H1 (cell line): ENCODE data around the gene LOXHD1. TPM values are rescaled to one million over a fixed set of nuclear protein-coding genes. Genes with fewer than 3 reads are reported as not detected.

Experiments used
- CTCF ChIA-PET: fragments of 300-600 bp; sonication (Branson Sonifier 250); formaldehyde crosslinking; loops from one replicate; lab custom pipeline; 2021; ENCODE audit not compliant: partially characterized antibody; lab: Charles Lee
- POLR2A ChIA-PET: fragments of 300-600 bp; sonication (Branson Sonifier 250); formaldehyde crosslinking; loops from one replicate; lab custom pipeline; 2021; ENCODE audit warnings: inconsistent platforms; ENCODE audit not compliant: partially characterized antibody; lab: Charles Lee
- DNase-seq, 2 experiments: peaks; one replicate each; pipeline versions ENCODE4 v3.0.0 to v3.0.0-alpha.2; 2010 to 2022; ENCODE audit warnings: low spot score in 2 of 2, low read depth in 1 of 2, mixed read lengths in 1 of 2
- FAIRE-seq: peaks from 2 replicates; lab custom pipeline; 2011; peaks lifted over from hg19 to GRCh38; lab: Jason Lieb, UNC
- H2AFZ ChIP-seq: 2 replicates; pipeline ENCODE4 v1.8.1; 2012; ENCODE audit warnings: low read length, inconsistent platforms
- H2AK5ac ChIP-seq: 2 replicates; pipeline ENCODE4 v1.6.1; 2013; ENCODE audit warnings: low read depth, low read length
- H2BK120ac ChIP-seq: replicated peaks from 2 replicates; pipeline ENCODE3; 2013; ENCODE audit warnings: low read depth, low read length, inconsistent platforms
- H2BK12ac ChIP-seq: 2 replicates; pipeline ENCODE4 v1.6.1; 2013; ENCODE audit warnings: low read depth, low read length
- H2BK15ac ChIP-seq: 2 replicates; pipeline ENCODE4 v1.6.1; 2013; ENCODE audit warnings: low read length
- H2BK20ac ChIP-seq: 2 replicates; pipeline ENCODE4 v1.6.1; 2013; ENCODE audit warnings: low read length
- H2BK5ac ChIP-seq: 2 replicates; pipeline ENCODE4 v1.6.1; 2013; ENCODE audit warnings: low read depth, low read length
- H3K14ac ChIP-seq: 2 replicates; pipeline ENCODE4 v1.6.1; 2013; ENCODE audit warnings: inconsistent platforms; ENCODE audit not compliant: insufficient read length
- H3K18ac ChIP-seq: 2 replicates; pipeline ENCODE4 v1.6.1; 2013; ENCODE audit warnings: low read length; ENCODE audit errors: extremely low read depth
- H3K23ac ChIP-seq: 2 replicates; pipeline ENCODE4 v1.6.1; 2013; ENCODE audit warnings: inconsistent platforms; ENCODE audit not compliant: insufficient read length
- H3K23me2 ChIP-seq: 2 replicates; pipeline ENCODE4 v1.6.1; 2013; ENCODE audit warnings: low read depth, low read length
- H3K27ac ChIP-seq: 2 replicates; pipeline ENCODE4 v1.6.1; 2011; ENCODE audit warnings: low read depth, low read length, inconsistent platforms
- H3K27me3 ChIP-seq, 4 experiments: replicated peaks in 1 of 4; 1 replicate in 1 of 4; 2 replicates in 3 of 4; pipeline versions ENCODE4 v1.6.1 to v1.8.1; 2011 to 2013; ENCODE audit warnings: low read length in 3 of 4, mild to moderate bottlenecking in 3 of 4, inconsistent platforms in 2 of 4, mixed read lengths in 2 of 4, moderate library complexity in 1 of 4; ENCODE audit not compliant: control insufficient read depth in 3 of 4, insufficient read depth in 3 of 4; ENCODE audit errors: extremely low read depth in 1 of 4
- H3K36me3 ChIP-seq, 4 experiments: 2 replicates each; pipeline versions ENCODE4 v1.6.1 to v1.8.1; 2011 to 2013; ENCODE audit warnings: mild to moderate bottlenecking in 4 of 4, low read length in 3 of 4, moderate library complexity in 2 of 4, control low read depth in 1 of 4, inconsistent platforms in 1 of 4; ENCODE audit not compliant: insufficient read depth in 4 of 4, control insufficient read depth in 2 of 4
- H3K4ac ChIP-seq: replicated peaks from 2 replicates; pipeline ENCODE3; 2013; ENCODE audit warnings: low read length, low read depth, mixed read lengths, inconsistent platforms; ENCODE audit not compliant: insufficient read length
- H3K4me1 ChIP-seq, 4 experiments: replicated peaks in 1 of 4; 1 replicate in 1 of 4; 2 replicates in 3 of 4; pipeline versions ENCODE4 v1.6.1 to v1.8.1; 2011 to 2013; ENCODE audit warnings: low read length in 3 of 4, inconsistent platforms in 2 of 4, mixed read lengths in 1 of 4; ENCODE audit not compliant: insufficient read depth in 4 of 4, control insufficient read depth in 3 of 4
- H3K4me2 ChIP-seq, 2 experiments: 2 replicates each; pipeline versions ENCODE4 v1.6.1 to v1.8.1; 2011 to 2013; ENCODE audit warnings: low read depth in 2 of 2, low read length in 2 of 2, control low read depth in 1 of 2, inconsistent platforms in 1 of 2, mild to moderate bottlenecking in 1 of 2; ENCODE audit not compliant: insufficient read depth in 1 of 2
- H3K4me3 ChIP-seq, 4 experiments: fragments of 200-600, 300-600 bp in 1 of 4; sonication (generic), shearing (Covaris generic), sonication (Bioruptor Twin) in 1 of 4; 2 replicates each; pipeline versions ENCODE4 v1.5.1 to v1.8.1; 2011 to 2016; ENCODE audit warnings: low read length in 4 of 4, low read depth in 3 of 4, control low read depth in 2 of 4, inconsistent platforms in 2 of 4, mild to moderate bottlenecking in 2 of 4, mixed read lengths in 1 of 4, moderate library complexity in 1 of 4; ENCODE audit not compliant: insufficient read depth in 2 of 4; ENCODE audit errors: extremely low read depth in 1 of 4
- H3K56ac ChIP-seq: replicated peaks from 2 replicates; pipeline ENCODE3; 2013; ENCODE audit warnings: low read depth, mild to moderate bottlenecking, mixed read lengths, low read length, inconsistent platforms; ENCODE audit not compliant: insufficient read length
- H3K79me1 ChIP-seq: 2 replicates; pipeline ENCODE4 v1.6.1; 2013; ENCODE audit warnings: low read depth, low read length, control low read depth
- H3K79me2 ChIP-seq, 2 experiments: 2 replicates each; pipeline versions ENCODE4 v1.6.1 to v1.8.1; 2012 to 2013; ENCODE audit warnings: low read length in 2 of 2, mild to moderate bottlenecking in 2 of 2, inconsistent platforms in 1 of 2; ENCODE audit not compliant: insufficient read depth in 2 of 2, control insufficient read depth in 1 of 2
- H3K9ac ChIP-seq, 4 experiments: replicated peaks in 1 of 4; 1 replicate in 1 of 4; 2 replicates in 3 of 4; pipeline versions ENCODE4 v1.6.1 to v1.8.1; 2011 to 2013; ENCODE audit warnings: low read depth in 3 of 4, low read length in 3 of 4, control low read depth in 2 of 4, mild to moderate bottlenecking in 2 of 4, moderate library complexity in 2 of 4, inconsistent platforms in 1 of 4; ENCODE audit errors: extremely low read depth in 1 of 4
- H3K9me3 ChIP-seq, 2 experiments: 2 replicates each; pipeline versions ENCODE4 v1.6.1 to v1.8.1; 2012 to 2013; ENCODE audit warnings: mild to moderate bottlenecking in 2 of 2, moderate library complexity in 2 of 2, control low read depth in 1 of 2, inconsistent platforms in 1 of 2, low read depth in 1 of 2, low read length in 1 of 2, mixed read lengths in 1 of 2; ENCODE audit not compliant: insufficient read depth in 2 of 2
- H4K20me1 ChIP-seq, 2 experiments: replicated peaks in 1 of 2; 2 replicates each; pipeline versions ENCODE3 to v1.8.1; 2011 to 2013; ENCODE audit warnings: inconsistent platforms in 2 of 2, low read length in 2 of 2, mild to moderate bottlenecking in 1 of 2; ENCODE audit not compliant: insufficient read depth in 2 of 2, control insufficient read depth in 1 of 2
- H4K5ac ChIP-seq: 2 replicates; pipeline ENCODE4 v1.6.1; 2013; ENCODE audit warnings: low read length, low read depth, mixed read lengths, inconsistent platforms; ENCODE audit not compliant: insufficient read length
- H4K8ac ChIP-seq: 2 replicates; pipeline ENCODE4 v1.8.0; 2013; ENCODE audit warnings: mild to moderate bottlenecking, moderate library complexity, low read length, inconsistent platforms; ENCODE audit not compliant: insufficient read depth; ENCODE audit errors: extremely low read depth
- H4K91ac ChIP-seq: replicated peaks from 2 replicates; pipeline ENCODE3; 2013; ENCODE audit warnings: low read length, mixed read lengths, inconsistent platforms; ENCODE audit not compliant: insufficient read length
- ATF3 ChIP-seq: IDR thresholded peaks from 2 replicates; pipeline ENCODE4 v1.6.1; 2011; ENCODE audit warnings: low read depth, mild to moderate bottlenecking, low read length; ENCODE audit not compliant: insufficient read depth
- CHD2 ChIP-seq: IDR thresholded peaks from 2 replicates; pipeline ENCODE4 v1.6.1; 2012; ENCODE audit warnings: low read length, improper control_type of control experiment
- EP300 ChIP-seq, 2 experiments: IDR thresholded peaks; 1 replicate in 1 of 2; 2 replicates in 1 of 2; pipeline ENCODE4 v1.6.1; 2011 to 2012; ENCODE audit warnings: low read depth in 2 of 2, low read length in 2 of 2, mild to moderate bottlenecking in 2 of 2, borderline replicate concordance in 1 of 2, inconsistent platforms in 1 of 2, moderate library complexity in 1 of 2
- HDAC6 ChIP-seq: IDR thresholded peaks from one replicate; pipeline ENCODE4 v1.7.1; 2012; ENCODE audit warnings: low read depth, mild to moderate bottlenecking, inconsistent platforms, low read length, moderate library complexity
- POLR2AphosphoS5 ChIP-seq: IDR thresholded peaks from 2 replicates; pipeline ENCODE4 v1.6.1; 2011; ENCODE audit warnings: low read depth, low read length
- RAD21 ChIP-seq, 2 experiments: IDR thresholded peaks in 1 of 2; conservative IDR thresholded peaks in 1 of 2; 2 replicates each; pipeline ENCODE4 v1.6.1; 2011; ENCODE audit warnings: low read depth in 2 of 2, low read length in 2 of 2, improper control_type of control experiment in 1 of 2, inconsistent platforms in 1 of 2, mild to moderate bottlenecking in 1 of 2, moderate library complexity in 1 of 2
- RBBP5 ChIP-seq: IDR thresholded peaks from 2 replicates; pipeline ENCODE4 v1.7.1; 2012; ENCODE audit warnings: low read depth, mild to moderate bottlenecking, inconsistent platforms, low read length, moderate library complexity, borderline replicate concordance
- RNF2 ChIP-seq: fragments of 200-900, 300-1000 bp; sonication (generic); IDR thresholded peaks from 2 replicates; pipeline ENCODE4 v1.7.1; 2016; ENCODE audit warnings: borderline replicate concordance, low read depth, mild to moderate bottlenecking, antibody characterized with exemption, low read length; ENCODE audit not compliant: poor library complexity, severe bottlenecking; ENCODE audit errors: missing control alignments
- SP1 ChIP-seq: IDR thresholded peaks from 2 replicates; pipeline ENCODE4 v1.6.1; 2011; ENCODE audit warnings: low read depth, low read length
- SUZ12 ChIP-seq: fragments of 200-600 bp; sonication (generic); IDR thresholded peaks from 2 replicates; pipeline ENCODE4 v1.6.1; 2012; ENCODE audit warnings: mild to moderate bottlenecking, inconsistent platforms, low read length, moderate library complexity, mixed read lengths
- TAF7 ChIP-seq: optimal IDR thresholded peaks from 2 replicates; pipeline ENCODE3; 2011; ENCODE audit warnings: low read depth, mild to moderate bottlenecking, inconsistent platforms, low read length, moderate library complexity, borderline replicate concordance
- YY1 ChIP-seq: IDR thresholded peaks from 2 replicates; pipeline ENCODE4 v1.6.1; 2011; ENCODE audit warnings: low read depth, mild to moderate bottlenecking, low read length
- ZNF274 ChIP-seq: IDR thresholded peaks from 2 replicates; pipeline ENCODE4 v1.7.0; 2012; ENCODE audit warnings: low read length, borderline replicate concordance; ENCODE audit errors: extremely low read depth
- WGBS, 2 experiments: shearing (Covaris generic) in 1 of 2; methylation state at CpG; one replicate each; pipeline versions ENCODE4 v1.1.6 to v1.1.7; 2013 to 2015; ENCODE audit warnings: low lambda C conversion rate in 2 of 2, mixed read lengths in 2 of 2, inconsistent platforms in 1 of 2, low coverage in 1 of 2, missing lambda C conversion rate in 1 of 2; ENCODE audit not compliant: insufficient replicate concordance in 2 of 2, insufficient coverage in 1 of 2, insufficient read length in 1 of 2; ENCODE audit errors: extremely low coverage in 1 of 2, missing lambda C conversion rate in 1 of 2; 5-methylcytosine and 5-hydroxymethylcytosine counted together
- polyA plus RNA-seq, 7 experiments: library from polyadenylated mRNA; depleted of rRNA in 3 of 7; stranded (reverse) in 5 of 7; unstranded in 2 of 7; fragments of >200 nt in 5 of 7; fragments of 200-250 nt in 2 of 7; gene quantifications; 1 replicate in 5 of 7; 2 replicates in 1 of 7; 4 replicates in 1 of 7; pipeline versions ENCODE4 v1.2.1 to v1.2.3, GENCODE V29; 2011 to 2013; ENCODE audit warnings: missing spikeins in 2 of 7, mixed read lengths in 2 of 7
- total RNA-seq: library from RNA; stranded (reverse); fragmentation: NEBNext Ultra II Directional; extraction: Animal tissue kit (Norgen Biotek cat#: 25700); gene quantifications from 2 replicates; pipeline ENCODE4 v1.2.1, GENCODE V29; 2021

Gene LOXHD1
- total and polyA plus RNA-seq, 2 of the 8 experiments (the other 6 are each of a cell fraction or from before 2014, with no cell fraction given), result 0.02 TPM; not detected in 1

GRCh38 chr18:46439037-46439436 is 218.0 kb downstream of the LOXHD1 start:
- no peaks in the 10 kb centered on the region for H3K36me3 ChIP-seq
- no peak overlapping the region for H2BK120ac ChIP-seq
- no peak overlapping the region for H2BK15ac ChIP-seq
- no peak overlapping the region for H3K27ac ChIP-seq
- no peak overlapping the region for H3K18ac ChIP-seq
- H2BK20ac ChIP-seq, result no peak overlapping the region
- no peaks in the 10 kb centered on the region for H4K20me1 ChIP-seq
- H3K4me1 ChIP-seq, result 0 out of 7 replicates have a peak, but pooled peaks cover 0 to 4% (median 0%) of the 10 kb centered on the region in 4 experiments
- no peak overlapping the region for H4K91ac ChIP-seq
- no peak overlapping the region for H3K4me3 ChIP-seq
- no peak overlapping the region for H3K56ac ChIP-seq
- H3K9ac ChIP-seq, result no peak overlapping the region
- WGBS, 2 experiments, result 85% methylated on average over 4 of the region's 4 CpGs; no CpG with 5 or more reads in 1 of the 2 experiments
- H3K4me2 ChIP-seq, result no peak overlapping the region
- H3K79me2 ChIP-seq, result no peaks in the 10 kb centered on the region
- no peak overlapping the region for H4K8ac ChIP-seq
- no peaks in the 10 kb centered on the region for H3K79me1 ChIP-seq
- no peaks in the 10 kb centered on the region for H3K27me3 ChIP-seq
- CTCF ChIA-PET, result interaction anchor here (0.8 to 1.4 kb wide), 4 partner anchors 19 to 34 kb away, joined by 3 to 8 read pairs (median 5); no protein-coding TSS in a partner anchor
- no peak overlapping the region for H2BK5ac ChIP-seq
- no peak overlapping the region for H2AK5ac ChIP-seq
- FAIRE-seq, result no peak
- no peaks in the 10 kb centered on the region for H3K9me3 ChIP-seq
- no peaks in the 10 kb centered on the region for H3K23me2 ChIP-seq
- POLR2A ChIA-PET, result interaction anchor here (0.7 kb wide), 1 partner anchor 9 kb away, joined by 3 read pairs; no protein-coding TSS in a partner anchor
- DNase-seq, result no peak
- no peak overlapping the region for H2AFZ ChIP-seq
- no peak overlapping the region for H2BK12ac ChIP-seq
- H4K5ac ChIP-seq, result no peak overlapping the region
- no peak overlapping the region for H3K14ac ChIP-seq
- H3K4ac ChIP-seq, result no peak overlapping the region
- H3K23ac ChIP-seq, result no peak overlapping the region
- TF ChIP-seq RBBP5 (no peak), HDAC6 (no peak), ATF3 (no peak), CHD2 (no peak), EP300 (IDR thresholded peaks at IDR 0.05; ENCODE audit: borderline replicate concordance in 1 of 2, low read depth in 2 of 2, low read length in 2 of 2) (no peak), POLR2AphosphoS5 (no peak), ZNF274 (no peak), YY1 (no peak), SP1 (no peak), SUZ12 (no peak), RAD21 (IDR thresholded peaks at IDR 0.05 in 1 of 2, conservative IDR thresholded peaks at IDR 0.05 in 1 of 2; ENCODE audit: low read depth in 2 of 2, low read length in 2 of 2) (no peak), RNF2 (no peak), TAF7 (no peak)
